ENCODE results near the gene DLL4.

The DLL4 gene

GRCh38 chr15:40928821-40929659 lies at the start of gene DLL4:
Gene DLL4 (plus strand): TSS chr15:40929340. CDS start chr15:40929669, 329 bp downstream.
- DNase-seq: no peak

- DNase-seq: no peak
Observed at GRCh38 chr15:40879609-40880008, 49.5 kb upstream of the DLL4 start.

DNA sequence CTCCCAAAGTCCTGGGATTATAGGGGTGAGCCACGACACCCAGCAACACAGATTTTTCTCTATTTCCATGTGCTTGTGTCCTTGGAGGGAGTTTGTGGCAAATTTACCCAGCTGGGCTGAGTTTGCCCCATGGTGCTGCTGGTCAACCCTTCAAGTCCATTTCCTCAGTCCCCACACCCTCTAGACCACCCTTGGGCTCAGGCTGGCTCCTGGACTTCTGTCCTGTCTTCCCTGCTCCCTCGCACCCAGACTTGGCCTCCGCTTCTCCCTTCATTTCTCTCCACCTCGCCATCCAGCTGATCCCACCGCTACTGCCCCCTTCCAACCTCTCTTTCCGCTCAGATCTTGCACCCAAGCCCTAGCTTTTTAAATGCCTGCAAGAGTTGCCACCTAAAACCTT lies 47.8 kb upstream of the DLL4 start:
- DNase-seq: no peak

- DNase-seq: no peak
Observed at GRCh38 chr15:40886586-40886985, 42.6 kb upstream of the DLL4 start.

GRCh38 chr15:40889112-40889511 lies 40.0 kb upstream of the DLL4 start:
- no peak for DNase-seq

DNA sequence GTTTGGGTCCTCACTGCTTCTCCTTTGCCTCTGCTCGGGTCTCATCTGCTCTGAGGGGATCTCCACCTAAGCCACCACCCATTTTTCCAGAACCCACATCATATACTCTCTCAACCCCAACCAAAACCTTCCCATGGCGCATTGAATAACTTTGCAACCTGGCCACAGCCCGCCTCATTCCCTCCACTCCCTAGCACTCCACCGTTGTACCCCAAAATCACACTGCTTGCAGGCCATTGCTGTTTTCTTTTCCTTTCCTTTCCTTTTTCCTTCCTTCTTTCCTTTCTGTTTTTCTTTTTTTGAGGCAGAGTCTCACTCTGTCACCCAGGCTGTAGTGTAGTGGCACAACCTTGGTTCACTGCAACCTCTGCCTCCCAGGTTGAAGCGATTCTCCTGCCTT lies 38.0 kb upstream of the DLL4 start:
- no peak for DNase-seq

DNA sequence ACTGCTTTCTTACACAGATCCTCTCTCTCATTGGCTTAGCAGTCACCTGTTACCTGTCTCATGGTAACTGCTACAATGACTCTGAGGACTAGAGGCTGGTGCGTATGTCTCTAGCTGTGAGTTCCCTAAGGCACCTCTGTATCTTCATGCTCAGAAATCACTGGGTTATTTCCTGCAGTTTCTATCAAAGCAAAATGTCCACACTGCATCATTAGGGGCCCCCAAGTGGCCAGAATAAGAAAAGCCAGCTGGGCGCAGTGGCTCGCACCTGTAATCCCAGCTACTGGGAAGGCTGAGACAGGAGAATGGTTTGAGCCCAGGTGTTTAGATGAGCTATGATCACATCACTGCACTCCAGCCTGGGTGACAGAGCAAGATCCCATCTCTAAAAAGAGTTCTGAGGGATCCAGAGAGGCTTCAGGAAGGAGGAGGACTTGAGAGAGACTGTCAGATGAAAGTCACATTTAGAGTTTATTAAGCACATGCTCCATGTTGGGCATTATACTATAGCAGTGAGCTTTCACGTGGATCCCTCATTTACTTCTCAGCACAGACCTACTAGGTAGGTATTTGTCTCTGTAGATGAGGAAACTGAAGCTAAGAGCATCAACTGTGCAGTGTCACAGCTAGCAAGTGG lies 37.2 kb upstream of the DLL4 start:
- peak; percentile 36 for DNase-seq

DNA sequence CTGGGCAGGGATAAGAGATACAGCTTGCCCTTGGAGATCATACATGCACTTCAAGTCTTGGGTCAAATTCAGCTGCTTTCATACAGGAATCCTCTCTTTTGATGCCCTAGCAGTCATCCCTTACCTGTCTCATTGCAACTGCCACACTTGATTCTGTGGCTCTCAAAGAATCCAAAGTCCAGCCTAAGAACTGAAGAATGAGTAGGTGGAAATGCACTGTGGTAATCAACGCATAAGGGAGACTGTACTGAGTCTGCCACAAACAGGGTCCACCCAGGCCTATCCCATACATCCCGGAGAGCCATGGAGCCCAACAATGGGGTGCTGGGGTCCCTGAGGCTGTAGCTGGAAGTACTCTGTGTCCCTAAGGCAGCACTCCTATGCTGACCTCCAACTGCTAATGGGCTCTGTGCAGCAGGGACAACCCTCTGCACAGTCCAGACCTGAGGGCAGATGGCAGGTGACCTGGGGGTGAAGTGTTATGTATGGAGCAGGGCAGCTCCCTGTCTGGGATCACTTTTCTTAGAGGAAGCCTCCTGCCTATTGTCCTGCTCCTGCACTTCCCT lies 36.6 kb upstream of the DLL4 start:
- DNase-seq: no peak

- no peak for DNase-seq
Observed at GRCh38 chr15:40893019-40893670, 36.0 kb upstream of the DLL4 start.

DNA sequence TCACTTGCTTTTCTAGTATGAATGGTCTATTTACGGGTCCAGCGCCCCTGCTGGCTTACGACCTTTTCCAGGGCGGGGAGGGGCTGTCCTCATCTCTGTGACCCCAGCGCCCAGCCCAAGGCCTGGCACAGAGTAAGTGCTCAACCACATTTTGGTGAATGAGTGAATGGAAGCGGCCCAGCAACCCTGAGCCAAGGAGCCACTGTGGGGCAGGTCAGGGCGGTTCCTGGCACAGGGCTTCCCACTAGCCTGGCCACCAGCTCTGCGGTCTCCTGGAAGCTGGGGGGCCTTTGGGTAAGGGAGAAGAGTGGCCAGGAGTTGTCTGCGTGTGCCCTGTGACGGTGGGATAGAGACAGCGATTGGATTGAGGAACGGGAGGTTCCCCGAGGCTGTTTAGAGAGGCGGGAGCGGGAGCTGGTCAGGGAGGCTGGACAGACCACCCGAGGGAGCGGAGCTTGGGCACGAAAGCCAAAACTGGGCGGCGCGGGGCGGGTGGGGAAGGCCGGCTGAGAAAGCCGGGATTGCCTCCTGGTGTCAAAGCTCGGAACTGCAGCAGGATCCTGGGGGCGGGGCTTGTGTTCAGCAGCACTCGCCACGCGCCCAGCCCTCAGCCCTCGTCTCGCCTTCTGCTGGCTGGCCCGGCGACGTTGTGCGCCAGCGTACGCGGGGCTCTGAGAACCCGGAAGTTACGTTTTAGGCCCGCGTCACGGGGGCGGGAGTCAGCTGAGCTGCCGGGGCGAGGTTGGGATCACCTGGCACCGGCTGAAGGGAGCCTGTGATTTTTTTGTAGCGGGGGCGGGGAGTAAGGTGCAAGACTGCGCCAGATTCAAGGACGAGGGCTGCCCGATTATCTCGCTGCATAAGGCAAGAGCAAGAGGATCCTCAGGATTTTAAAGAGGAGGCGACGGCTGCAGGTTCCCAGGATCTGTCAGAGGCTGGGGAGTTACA lies 35.1 kb upstream of the DLL4 start, which contains the start of gene VPS18:
Gene VPS18, plus strand, starts transcription at position 718 of the 948 bp plus-strand sequence. CDS start 319 bp downstream, outside the sequence.
- DNase-seq: peak; percentile 95

DNA sequence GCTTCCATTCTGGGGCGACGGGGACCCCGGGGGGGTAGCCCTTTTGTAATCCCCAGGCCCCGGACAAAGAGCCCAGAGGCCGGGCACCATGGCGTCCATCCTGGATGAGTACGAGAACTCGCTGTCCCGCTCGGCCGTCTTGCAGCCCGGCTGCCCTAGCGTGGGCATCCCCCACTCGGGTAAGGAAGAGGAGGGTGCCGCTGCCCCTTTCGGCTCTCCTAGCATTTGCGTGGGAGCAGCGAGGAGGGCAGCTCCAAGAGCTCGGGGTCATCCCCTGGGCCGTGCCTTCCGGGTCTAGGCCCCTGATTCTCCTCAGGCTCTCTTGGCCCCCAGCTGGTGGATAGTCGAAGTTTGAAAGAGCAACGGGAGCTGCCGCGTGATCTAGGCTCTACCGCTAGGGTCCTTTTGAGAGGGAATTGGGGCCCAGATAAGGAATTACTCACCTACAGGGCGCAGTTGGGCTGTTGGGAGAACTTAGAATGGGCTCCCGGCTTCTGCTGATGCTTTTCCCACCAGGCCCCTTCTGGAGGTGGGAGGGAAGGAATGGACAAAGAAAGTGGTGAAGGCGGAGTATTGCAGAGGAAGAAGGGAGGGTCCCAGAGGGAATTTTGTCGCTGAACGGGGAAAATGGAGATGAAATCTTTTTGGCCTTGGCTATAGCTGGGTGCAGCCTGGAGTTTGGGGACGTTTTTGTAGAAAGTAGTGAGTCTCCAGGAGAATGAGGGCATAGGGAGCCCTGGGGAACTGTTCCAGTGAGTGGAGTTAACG lies 34.3 kb upstream of the DLL4 start:
- peak; percentile 76 for DNase-seq

- DNase-seq: no peak
Observed at GRCh38 chr15:40899536-40900207, 29.5 kb upstream of the DLL4 start.

- DNase-seq: no peak
Observed at GRCh38 chr15:40900256-40901052, 28.7 kb upstream of the DLL4 start.

DNA sequence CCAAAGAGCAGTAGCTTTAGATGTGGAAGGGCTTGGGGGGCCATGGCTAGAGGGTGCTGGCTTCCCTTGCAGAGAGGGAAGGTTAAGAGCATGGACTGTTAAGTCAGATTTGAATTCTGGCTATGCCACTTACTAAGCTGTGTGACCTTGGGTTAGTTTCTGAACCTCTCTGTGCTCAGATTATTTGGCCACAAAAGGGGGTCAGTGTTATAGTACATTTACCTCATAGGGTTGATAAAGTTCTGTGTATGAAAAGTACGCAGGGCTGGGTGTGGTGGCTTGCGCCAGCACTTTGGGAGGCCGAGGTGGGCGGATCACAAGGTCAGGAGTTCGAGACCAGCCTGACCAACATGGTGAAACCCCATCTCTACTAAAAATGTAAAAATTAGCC lies 28.1 kb upstream of the DLL4 start:
- DNase-seq: no peak

- DNase-seq: no peak
Observed at GRCh38 chr15:40902605-40903561, 26.3 kb upstream of the DLL4 start.

- no peak for DNase-seq
Observed at GRCh38 chr15:40904552-40905201, 24.5 kb upstream of the DLL4 start.

GRCh38 chr15:40906091-40906990 lies 22.8 kb upstream of the DLL4 start:
- peak; percentile 83 for DNase-seq

Measured in fibroblast of skin of right quadriceps (primary cell).